H9 (cell line): Measurements from ENCODE around the gene RPRD2. TPM values are rescaled to one million over a fixed set of nuclear protein-coding genes. Genes with fewer than 3 reads are reported as not detected.
A peak's percentile ranks its signal among the peaks of the same experiment; 100 is the strongest.

ENCODE experiments used
- DNase-seq: peaks from one replicate; pipeline ENCODE4 v3.0.0-alpha.2; 2017
- H2AFZ ChIP-seq: one replicate; pipeline ENCODE4 v1.6.1; 2013; ENCODE audit warnings: mild to moderate bottlenecking, low read length, control low read depth, moderate library complexity
- H2AK5ac ChIP-seq: 2 replicates; pipeline ENCODE4 v1.6.1; 2013; ENCODE audit warnings: low read length, control low read depth, mixed read lengths; ENCODE audit not compliant: insufficient read length
- H2BK120ac ChIP-seq: one replicate; pipeline ENCODE4 v1.6.1; 2013; ENCODE audit warnings: low read depth, mild to moderate bottlenecking, low read length, control low read depth, inconsistent platforms; ENCODE audit not compliant: poor library complexity, severe bottlenecking
- H2BK12ac ChIP-seq: 2 replicates; pipeline ENCODE4 v1.6.1; 2013; ENCODE audit warnings: low read length, control low read depth, mixed read lengths, low read depth; ENCODE audit not compliant: insufficient read length
- H2BK15ac ChIP-seq: 2 replicates; pipeline ENCODE4 v1.6.1; 2013; ENCODE audit warnings: low read depth, low read length, control low read depth
- H2BK20ac ChIP-seq: one replicate; pipeline ENCODE4 v1.6.1; 2013; ENCODE audit warnings: low read depth, mild to moderate bottlenecking, low read length, control low read depth, inconsistent platforms; ENCODE audit not compliant: poor library complexity, severe bottlenecking
- H2BK5ac ChIP-seq: 2 replicates; pipeline ENCODE4 v1.6.1; 2013; ENCODE audit warnings: low read length, control low read depth, mixed read lengths; ENCODE audit not compliant: insufficient read length
- H3K14ac ChIP-seq: 2 replicates; pipeline ENCODE4 v1.6.1; 2013; ENCODE audit warnings: low read length, control low read depth; ENCODE audit not compliant: insufficient read depth
- H3K18ac ChIP-seq: 2 replicates; pipeline ENCODE4 v1.6.1; 2013; ENCODE audit warnings: low read depth, mild to moderate bottlenecking, mixed read lengths, low read length, control low read depth; ENCODE audit not compliant: insufficient read length
- H3K23ac ChIP-seq: 2 replicates; pipeline ENCODE4 v1.6.1; 2013; ENCODE audit warnings: low read length, control low read depth, mixed read lengths, low read depth; ENCODE audit not compliant: insufficient read length
- H3K23me2 ChIP-seq: 2 replicates; pipeline ENCODE4 v1.6.1; 2013; ENCODE audit warnings: low read depth, mild to moderate bottlenecking, mixed read lengths, low read length, control low read depth; ENCODE audit not compliant: insufficient read length, poor library complexity, severe bottlenecking
- H3K27ac ChIP-seq: 2 replicates; pipeline ENCODE4 v1.5.1; 2013; ENCODE audit warnings: low read length, control low read depth, mixed read lengths, low read depth; ENCODE audit not compliant: insufficient read length
- H3K27me3 ChIP-seq: 2 replicates; pipeline ENCODE4 v1.6.1; 2013; ENCODE audit warnings: low read length, control low read depth, inconsistent platforms; ENCODE audit not compliant: insufficient read depth
- H3K4ac ChIP-seq: 2 replicates; pipeline ENCODE4 v1.6.1; 2013; ENCODE audit warnings: low read depth, mild to moderate bottlenecking, control low read depth, inconsistent platforms, low read length, moderate library complexity
- H3K4me1 ChIP-seq: 2 replicates; pipeline ENCODE4 v1.6.1; 2013; ENCODE audit warnings: low read length, control low read depth, inconsistent platforms; ENCODE audit not compliant: insufficient read depth
- H3K4me2 ChIP-seq: 2 replicates; pipeline ENCODE4 v1.6.1; 2013; ENCODE audit warnings: low read length, control low read depth, mixed read lengths; ENCODE audit not compliant: insufficient read length, insufficient read depth
- H3K56ac ChIP-seq: 2 replicates; pipeline ENCODE4 v1.6.1; 2013; ENCODE audit warnings: low read depth, mild to moderate bottlenecking, mixed read lengths, low read length, control low read depth; ENCODE audit not compliant: insufficient read length
- H3K79me1 ChIP-seq: 2 replicates; pipeline ENCODE4 v1.6.1; 2013; ENCODE audit warnings: low read depth, mild to moderate bottlenecking, moderate library complexity, low read length, control low read depth, inconsistent platforms; ENCODE audit not compliant: insufficient read depth, poor library complexity, severe bottlenecking
- H3K79me2 ChIP-seq: 2 replicates; pipeline ENCODE4 v1.6.1; 2013; ENCODE audit warnings: low read length, control low read depth, inconsistent platforms; ENCODE audit not compliant: insufficient read depth
- H3K9ac ChIP-seq: 2 replicates; pipeline ENCODE4 v1.6.1; 2013; ENCODE audit warnings: low read length, control low read depth, mixed read lengths; ENCODE audit not compliant: insufficient read length; ENCODE audit errors: extremely low read depth
- H3K9me3 ChIP-seq: one replicate; pipeline ENCODE4 v1.6.1; 2013; ENCODE audit warnings: low read depth, low read length, inconsistent platforms; ENCODE audit not compliant: control insufficient read depth
- H3T11ph ChIP-seq: one replicate; pipeline ENCODE4 v1.6.1; 2013; ENCODE audit warnings: mild to moderate bottlenecking, low read length, control low read depth, inconsistent platforms
- H4K20me1 ChIP-seq: one replicate; pipeline ENCODE4 v1.6.1; 2013; ENCODE audit not compliant: control insufficient read depth, insufficient read length, insufficient read depth
- H4K5ac ChIP-seq: 2 replicates; pipeline ENCODE4 v1.6.1; 2013; ENCODE audit warnings: low read depth, mild to moderate bottlenecking, mixed read lengths, low read length, control low read depth; ENCODE audit not compliant: insufficient read length
- H4K8ac ChIP-seq: replicated peaks from 2 replicates; pipeline ENCODE4 v1.6.1; 2013; ENCODE audit warnings: low read length, control low read depth, mixed read lengths, low read depth; ENCODE audit not compliant: insufficient read length
- H4K91ac ChIP-seq: 2 replicates; pipeline ENCODE4 v1.6.1; 2013; ENCODE audit warnings: low read depth, mild to moderate bottlenecking, moderate library complexity, mixed read lengths, low read length, control low read depth; ENCODE audit not compliant: insufficient read length
- H3K27ac Mint-ChIP-seq, 3 experiments: 2 replicates in 2 of 3; 3 replicates in 1 of 3; pipeline ENCODE4 v1.8.0; 2020 to 2021; ENCODE audit warnings: mixed read lengths in 3 of 3, mild to moderate bottlenecking in 1 of 3, moderate library complexity in 1 of 3
- H3K27me3 Mint-ChIP-seq: 2 replicates; pipeline ENCODE4 v1.8.0; 2021; ENCODE audit warnings: low read depth, mild to moderate bottlenecking, moderate library complexity, mixed read lengths
- H3K36me3 Mint-ChIP-seq, 3 experiments: 2 replicates in 2 of 3; 3 replicates in 1 of 3; pipeline ENCODE4 v1.8.0; 2020 to 2021; ENCODE audit warnings: low read depth in 3 of 3, mixed read lengths in 3 of 3; ENCODE audit not compliant: insufficient read depth in 1 of 3
- H3K4me1 Mint-ChIP-seq, 2 experiments: 2 replicates each; pipeline ENCODE4 v1.8.0; 2020; ENCODE audit warnings: mixed read lengths in 2 of 2
- H3K4me3 Mint-ChIP-seq, 2 experiments: 2 replicates in 1 of 2; 3 replicates in 1 of 2; pipeline ENCODE4 v1.8.0; 2020 to 2021; ENCODE audit warnings: mild to moderate bottlenecking in 2 of 2, mixed read lengths in 2 of 2, moderate library complexity in 1 of 2
- H3K9me3 Mint-ChIP-seq, 2 experiments: 2 replicates in 1 of 2; 3 replicates in 1 of 2; pipeline ENCODE4 v1.8.0; 2020; ENCODE audit warnings: mild to moderate bottlenecking in 2 of 2, mixed read lengths in 2 of 2, moderate library complexity in 1 of 2
- WGBS: extraction: QIAGEN DNeasy Blood & Tissue Kit; methylation state at CpG from one replicate; pipeline ENCODE4 v1.1.7; 2013; ENCODE audit warnings: missing lambda C conversion rate, low lambda C conversion rate, mixed read lengths; ENCODE audit not compliant: insufficient read length; ENCODE audit errors: extremely low coverage; 5-methylcytosine and 5-hydroxymethylcytosine counted together
- total RNA-seq: library from RNA; stranded (reverse); gene quantifications from 2 replicates; pipeline ENCODE4 v1.2.1, GENCODE V29; 2021
- TF ChIP-seq, protein P1 (sequence below): fragments of 200-600 bp; sonication (generic); conservative IDR thresholded peaks from 3 replicates; pipeline ENCODE4 v1.8.0; 2021; ENCODE audit warnings: antibody characterized with exemption, mild to moderate bottlenecking

The RPRD2 gene
- total RNA-seq, 1 experiment from 2014 or later, result 39.0 TPM

DNA sequence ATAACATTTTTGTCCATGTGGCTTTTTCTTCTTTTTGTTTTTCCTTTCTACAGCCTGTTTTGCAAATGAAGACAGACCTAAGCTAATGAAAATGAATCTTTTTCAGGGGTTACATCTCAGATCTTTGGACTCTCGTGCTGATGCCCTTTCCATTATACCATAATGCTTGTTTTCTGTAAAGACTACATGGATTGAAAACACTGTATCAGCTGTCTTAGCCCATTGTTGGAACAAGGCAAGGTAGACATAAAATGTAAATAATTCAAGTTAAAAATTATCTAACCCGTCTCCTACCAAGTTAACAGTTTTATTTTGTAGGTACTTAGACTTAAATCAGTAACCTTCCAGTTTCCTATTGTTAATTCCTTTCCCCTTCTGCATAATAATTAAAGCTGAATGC, 44.9 kb downstream of the RPRD2 start:
- Mint-ChIP-seq H3K36me3 (no peaks in the 10 kb centered on the region; a peak in 1 of 7 replicates), H3K4me1 (peaks cover 34 to 41% of the 10 kb centered on the region in 2 experiments), H3K27me3 (no peaks in the 10 kb centered on the region), H3K27ac (peak overlapping the region in 2 of 3 experiments; percentile 16 to 76; a peak in 3 of 7 replicates), H3K4me3 (no peak overlapping the region), H3K9me3 (no peaks in the 10 kb centered on the region)
- no peak overlapping the region for H3T11ph ChIP-seq
- no peak overlapping the region for H2AFZ ChIP-seq
- no peak overlapping the region for H4K91ac ChIP-seq
- no CpG with 5 or more reads among the region's 2 CpGs for WGBS
- no peak overlapping the region for H3K9ac ChIP-seq
- TF ChIP-seq, protein P1, sequence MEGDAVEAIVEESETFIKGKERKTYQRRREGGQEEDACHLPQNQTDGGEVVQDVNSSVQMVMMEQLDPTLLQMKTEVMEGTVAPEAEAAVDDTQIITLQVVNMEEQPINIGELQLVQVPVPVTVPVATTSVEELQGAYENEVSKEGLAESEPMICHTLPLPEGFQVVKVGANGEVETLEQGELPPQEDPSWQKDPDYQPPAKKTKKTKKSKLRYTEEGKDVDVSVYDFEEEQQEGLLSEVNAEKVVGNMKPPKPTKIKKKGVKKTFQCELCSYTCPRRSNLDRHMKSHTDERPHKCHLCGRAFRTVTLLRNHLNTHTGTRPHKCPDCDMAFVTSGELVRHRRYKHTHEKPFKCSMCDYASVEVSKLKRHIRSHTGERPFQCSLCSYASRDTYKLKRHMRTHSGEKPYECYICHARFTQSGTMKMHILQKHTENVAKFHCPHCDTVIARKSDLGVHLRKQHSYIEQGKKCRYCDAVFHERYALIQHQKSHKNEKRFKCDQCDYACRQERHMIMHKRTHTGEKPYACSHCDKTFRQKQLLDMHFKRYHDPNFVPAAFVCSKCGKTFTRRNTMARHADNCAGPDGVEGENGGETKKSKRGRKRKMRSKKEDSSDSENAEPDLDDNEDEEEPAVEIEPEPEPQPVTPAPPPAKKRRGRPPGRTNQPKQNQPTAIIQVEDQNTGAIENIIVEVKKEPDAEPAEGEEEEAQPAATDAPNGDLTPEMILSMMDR, result no peak
- no peaks in the 10 kb centered on the region; the same call in 1 of the 2 replicates for H3K4me1 ChIP-seq
- no peak overlapping the region for H2BK120ac ChIP-seq
- no peak overlapping the region for H2AK5ac ChIP-seq
- DNase-seq, result no peak
- H4K8ac ChIP-seq, result no peak overlapping the region
- H3K18ac ChIP-seq, result no peak overlapping the region
- no peak overlapping the region for H2BK12ac ChIP-seq
- H3K23ac ChIP-seq, result no peak overlapping the region
- no peak overlapping the region for H3K27ac ChIP-seq
- no peak overlapping the region for H4K5ac ChIP-seq
- peaks cover 6% of the 10 kb centered on the region; the same call in 1 of the 2 replicates for H3K79me2 ChIP-seq
- no peaks in the 10 kb centered on the region for H3K9me3 ChIP-seq
- no peaks in the 10 kb centered on the region for H4K20me1 ChIP-seq
- H2BK20ac ChIP-seq, result no peak overlapping the region
- no peak overlapping the region for H2BK15ac ChIP-seq
- H3K14ac ChIP-seq, result no peak overlapping the region
- peaks cover 8% of the 10 kb centered on the region for H3K79me1 ChIP-seq
- no peak overlapping the region for H3K4ac ChIP-seq
- H3K23me2 ChIP-seq, result no peaks in the 10 kb centered on the region
- no peak overlapping the region for H2BK5ac ChIP-seq
- H3K56ac ChIP-seq, result no peak overlapping the region
- H3K27me3 ChIP-seq, result no peaks in the 10 kb centered on the region
- no peak overlapping the region for H3K4me2 ChIP-seq
